MM.1S (cell line): ENCODE measurements around the gene HMOX2.

Experiments used
- DNase-seq: peaks from one replicate; pipeline ENCODE4 v3.0.0-alpha.2; 2015
- H2AFZ ChIP-seq: fragments of 300-600 bp; sonication (generic); 2 replicates; pipeline ENCODE4 v1.6.0; 2016; ENCODE audit warnings: antibody characterized with exemption, low read length
- H3F3A ChIP-seq: fragments of 300-600 bp; sonication (generic); 2 replicates; pipeline ENCODE4 v1.6.1; 2016; ENCODE audit warnings: mild to moderate bottlenecking, antibody characterized with exemption, low read length, moderate library complexity, mixed read lengths; ENCODE audit not compliant: insufficient read depth
- H3K27ac ChIP-seq: fragments of 300-600 bp; sonication (generic); 2 replicates; pipeline ENCODE4 v1.5.1; 2016; ENCODE audit warnings: mild to moderate bottlenecking, low read length
- H3K27me3 ChIP-seq: fragments of 300-600 bp; sonication (generic); replicated peaks from 2 replicates; pipeline ENCODE4 v1.6.0; 2016; ENCODE audit warnings: low read length; ENCODE audit not compliant: insufficient read depth
- H3K36me3 ChIP-seq: fragments of 300-600 bp; sonication (generic); replicated peaks from 2 replicates; pipeline ENCODE4 v1.6.1; 2016; ENCODE audit warnings: mild to moderate bottlenecking, low read length, mixed read lengths; ENCODE audit not compliant: insufficient read depth
- H3K4me1 ChIP-seq: fragments of 300-600 bp; sonication (generic); 2 replicates; pipeline ENCODE4 v1.6.1; 2016; ENCODE audit warnings: low read length, mixed read lengths
- H3K4me2 ChIP-seq: fragments of 300-600 bp; sonication (generic); 2 replicates; pipeline ENCODE4 v1.6.0; 2016; ENCODE audit warnings: low read depth, low read length
- H3K4me3 ChIP-seq: fragments of 300-600 bp; sonication (generic); 2 replicates; pipeline ENCODE4 v1.5.1; 2016; ENCODE audit warnings: low read length, mixed read lengths
- H3K79me2 ChIP-seq: fragments of 300-600 bp; sonication (generic); 2 replicates; pipeline ENCODE4 v1.6.1; 2016; ENCODE audit warnings: mixed run types, low read length, mixed read lengths
- H3K9ac ChIP-seq: fragments of 300-600 bp; sonication (generic); 2 replicates; pipeline ENCODE4 v1.6.1; 2016; ENCODE audit warnings: low read length, mixed read lengths
- H3K9me2 ChIP-seq: fragments of 300-600 bp; sonication (generic); replicated peaks from 2 replicates; pipeline ENCODE4 v1.6.1; 2016; ENCODE audit warnings: mild to moderate bottlenecking, low read length, mixed read lengths; ENCODE audit not compliant: insufficient read depth
- H3K9me3 ChIP-seq: fragments of 300-600 bp; sonication (generic); replicated peaks from 2 replicates; pipeline ENCODE4 v1.6.1; 2016; ENCODE audit warnings: mild to moderate bottlenecking, low read length, mixed read lengths; ENCODE audit not compliant: insufficient read depth
- H4K20me1 ChIP-seq: fragments of 300-600 bp; sonication (generic); 2 replicates; pipeline ENCODE4 v1.6.1; 2016; ENCODE audit warnings: mild to moderate bottlenecking, low read length, moderate library complexity, mixed read lengths; ENCODE audit not compliant: insufficient read depth
- CTCF ChIP-seq: fragments of 300-600 bp; sonication (generic); IDR thresholded peaks from 2 replicates; pipeline ENCODE4 v1.5.1; 2016; ENCODE audit warnings: antibody characterized with exemption, low read length, mixed read lengths
- EZH2 ChIP-seq: fragments of 300-600 bp; sonication (generic); optimal IDR thresholded peaks from 2 replicates; pipeline ENCODE3; 2017; ENCODE audit warnings: low read depth, mild to moderate bottlenecking, antibody characterized with exemption, low read length, mixed read lengths
- EZH2phosphoT487 ChIP-seq: fragments of 300-600 bp; sonication (generic); IDR thresholded peaks from 2 replicates; pipeline ENCODE4 v1.6.1; 2018; ENCODE audit warnings: antibody characterized with exemption, low read length

The HMOX2 gene

DNA sequence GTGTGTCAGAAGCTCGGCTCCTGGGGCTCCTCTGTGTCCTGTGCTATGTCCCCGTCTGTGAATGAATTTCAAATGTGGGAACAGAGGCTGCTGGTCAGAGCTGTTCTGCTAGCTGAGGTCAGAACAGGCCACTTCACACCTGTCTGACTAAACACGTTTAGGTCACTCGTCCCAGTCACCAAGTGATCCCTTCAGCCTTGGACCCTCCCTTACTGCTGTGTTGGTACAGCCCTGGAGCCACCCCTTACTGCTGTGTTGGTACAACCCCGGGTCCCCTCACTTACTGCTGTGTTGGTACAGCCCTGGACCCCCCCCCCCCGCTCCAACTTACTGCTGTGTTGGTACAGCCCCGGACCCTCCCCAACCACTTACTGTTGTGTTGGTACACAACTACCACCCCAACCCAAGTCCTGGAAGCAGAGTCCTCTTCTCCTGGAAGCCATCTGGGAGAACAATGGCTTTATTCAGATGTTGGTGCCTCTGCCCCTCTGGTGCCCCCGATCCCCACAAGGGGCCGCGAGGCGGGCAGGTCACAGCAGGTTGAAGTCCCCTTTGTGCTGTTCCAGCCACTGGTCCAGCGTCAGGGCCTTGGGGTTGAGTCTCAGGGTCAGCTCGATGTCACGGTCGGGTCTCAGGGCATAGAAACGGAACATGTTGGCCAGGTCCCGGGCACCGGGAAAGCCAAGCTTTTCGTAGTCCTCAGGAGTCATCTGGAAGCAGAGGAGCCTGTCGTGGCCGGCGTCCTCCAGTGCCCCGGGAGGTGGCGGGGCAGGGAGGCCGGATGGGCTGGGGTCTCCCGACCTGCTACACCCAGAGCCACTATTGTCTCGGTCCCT is 14.7 kb upstream of the HMOX2 start:
- H3F3A ChIP-seq, result no peaks in the 10 kb centered on the region
- no peaks in the 10 kb centered on the region for H3K9me2 ChIP-seq
- no peak overlapping the region for H3K4me2 ChIP-seq
- H3K36me3 ChIP-seq, result no peaks in the 10 kb centered on the region
- no peak for DNase-seq
- H3K4me1 ChIP-seq, result no peaks in the 10 kb centered on the region
- no peaks in the 10 kb centered on the region for H3K27me3 ChIP-seq
- no peak overlapping the region for H3K4me3 ChIP-seq
- H2AFZ ChIP-seq, result no peak overlapping the region
- no peaks in the 10 kb centered on the region for H4K20me1 ChIP-seq
- H3K79me2 ChIP-seq, result no peaks in the 10 kb centered on the region
- H3K9me3 ChIP-seq, result no peaks in the 10 kb centered on the region
- no peak overlapping the region for H3K27ac ChIP-seq
- no peak for TF ChIP-seq EZH2
- no peak for TF ChIP-seq EZH2phosphoT487
- TF ChIP-seq CTCF, result no peak
- H3K9ac ChIP-seq, result no peak overlapping the region

DNA sequence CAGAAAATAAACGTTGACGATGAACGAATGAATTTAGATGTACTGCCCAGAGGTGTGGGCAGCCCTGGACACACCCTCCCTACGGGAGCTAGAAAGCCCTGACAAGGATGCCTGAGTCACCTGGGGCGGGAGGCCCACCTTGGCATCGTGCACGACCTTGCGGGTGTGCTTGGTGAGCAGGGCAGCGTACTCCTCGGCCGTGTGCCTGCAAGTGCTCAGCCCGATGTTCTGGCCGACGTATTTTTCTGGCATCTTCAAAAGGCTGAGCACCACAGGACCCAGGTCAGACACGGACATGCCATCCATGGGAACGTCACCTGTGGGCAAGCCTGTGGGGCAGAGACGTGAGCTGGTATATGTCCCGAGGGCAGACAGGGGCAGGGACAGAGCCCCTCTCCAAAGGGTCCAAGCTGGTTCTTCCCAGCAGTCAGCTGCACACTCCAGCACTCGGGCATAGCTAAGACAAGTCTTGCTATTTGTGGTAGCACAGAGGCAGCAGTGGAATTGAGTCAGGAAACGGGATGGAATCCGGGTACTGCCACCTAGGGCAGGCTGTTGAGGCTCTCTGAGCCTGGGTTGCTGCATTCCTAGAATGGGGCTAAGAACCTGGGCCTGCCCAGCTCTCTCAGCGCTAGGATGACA is 12.6 kb upstream of the HMOX2 start:
- Histone ChIP-seq H3K27ac (no peak overlapping the region), H3K36me3 (no peaks in the 10 kb centered on the region), H3K79me2 (no peaks in the 10 kb centered on the region), H3K4me1 (no peaks in the 10 kb centered on the region), H3K4me2 (no peak overlapping the region), H3K4me3 (no peak overlapping the region), H3F3A (no peaks in the 10 kb centered on the region), H3K9ac (no peak overlapping the region), H2AFZ (no peak overlapping the region), H4K20me1 (no peaks in the 10 kb centered on the region), H3K27me3 (no peaks in the 10 kb centered on the region), H3K9me3 (no peaks in the 10 kb centered on the region), H3K9me2 (no peaks in the 10 kb centered on the region)
- no peak for DNase-seq
- no peak for TF ChIP-seq EZH2phosphoT487
- TF ChIP-seq EZH2, result no peak
- TF ChIP-seq CTCF, result no peak

DNA sequence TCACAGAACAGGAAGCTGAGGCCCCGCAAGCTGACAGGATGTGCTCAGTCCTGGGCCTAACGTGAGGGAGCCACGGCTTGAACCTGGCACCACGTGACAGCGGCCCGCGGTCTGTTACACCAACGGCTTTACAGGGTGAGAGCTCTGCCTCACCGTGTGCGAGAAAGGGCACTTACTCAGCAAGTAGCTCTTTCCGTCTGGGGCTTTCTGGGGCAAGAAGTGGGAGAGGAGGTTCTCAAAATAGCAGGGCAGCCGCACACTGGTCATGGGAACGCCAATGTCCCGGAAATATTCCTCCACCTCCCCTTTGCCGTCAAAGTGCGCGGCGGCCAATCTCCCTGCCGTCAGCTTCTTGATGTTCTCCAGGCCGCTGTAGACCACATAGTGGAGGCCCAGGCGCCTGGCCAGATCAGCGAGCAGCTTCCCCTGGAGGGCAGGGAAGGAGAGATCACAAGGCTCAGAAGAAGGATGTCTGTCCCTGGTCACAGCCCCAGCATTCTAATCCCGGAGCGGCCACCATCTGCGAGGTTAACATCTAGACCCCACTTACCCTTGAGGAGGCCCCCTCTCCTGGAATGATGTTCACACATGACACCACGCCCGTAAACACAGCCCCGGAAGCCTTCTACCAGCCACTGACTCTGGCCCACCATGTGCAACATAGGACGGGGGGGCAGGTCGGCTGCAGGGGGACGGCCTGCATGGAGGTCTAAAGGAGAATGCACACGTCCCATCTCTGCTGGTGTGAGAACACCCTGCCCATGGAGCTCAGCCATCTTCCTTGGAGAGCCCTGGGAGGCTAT is 10.0 kb upstream of the HMOX2 start:
- no peaks in the 10 kb centered on the region for H3K79me2 ChIP-seq
- H3K27ac ChIP-seq, result no peak overlapping the region
- no peaks in the 10 kb centered on the region for H3K9me2 ChIP-seq
- H3K4me3 ChIP-seq, result no peak overlapping the region
- H4K20me1 ChIP-seq, result no peaks in the 10 kb centered on the region
- no peaks in the 10 kb centered on the region for H3K9me3 ChIP-seq
- H3K27me3 ChIP-seq, result no peaks in the 10 kb centered on the region
- no peaks in the 10 kb centered on the region for H3F3A ChIP-seq
- H3K4me2 ChIP-seq, result no peak overlapping the region
- no peak for DNase-seq
- no peaks in the 10 kb centered on the region for H3K4me1 ChIP-seq
- no peaks in the 10 kb centered on the region for H3K36me3 ChIP-seq
- no peak overlapping the region for H2AFZ ChIP-seq
- TF ChIP-seq CTCF, result no peak
- no peak for TF ChIP-seq EZH2
- H3K9ac ChIP-seq, result no peak overlapping the region
